Bronchial epithelial cell (primary cell): ENCODE results near the gene DYNC2I2. TPM values are rescaled to one million over a fixed set of nuclear protein-coding genes. Genes with fewer than 3 reads are reported as not detected.

Experiments used
- DNase-seq: peaks from one replicate; pipeline ENCODE4 v3.0.0-alpha.2; 2010; ENCODE audit warnings: low read depth
- FAIRE-seq: peaks from 2 replicates; lab custom pipeline; 2011; peaks lifted over from hg19 to GRCh38; lab: Jason Lieb, UNC
- H3K27me3 ChIP-seq: 2 replicates; pipeline ENCODE4 v1.5.1; 2011; ENCODE audit warnings: low read length; ENCODE audit not compliant: control insufficient read depth, insufficient read depth
- H3K36me3 ChIP-seq: 2 replicates; pipeline ENCODE4 v1.5.1; 2011; ENCODE audit warnings: low read length; ENCODE audit not compliant: control insufficient read depth, insufficient read depth
- H3K4me3 ChIP-seq: 2 replicates; pipeline ENCODE4 v1.5.1; 2011; ENCODE audit warnings: mild to moderate bottlenecking, low read depth, low read length, control low read depth
- total RNA-seq: library from RNA; depleted of rRNA; stranded (reverse); fragments of >200 nt; gene quantifications from 2 replicates; pipeline ENCODE4 v1.2.1, GENCODE V29; 2014
- TF ChIP-seq, protein P1 (sequence below): IDR thresholded peaks from 2 replicates; pipeline ENCODE4 v1.5.1; 2011; ENCODE audit warnings: mild to moderate bottlenecking, moderate library complexity, low read length, control low read depth, inconsistent platforms; ENCODE audit not compliant: insufficient read depth, severe bottlenecking

The DYNC2I2 gene
- total RNA-seq, result 27.4 and 33.7 TPM in 2 replicates

DNA sequence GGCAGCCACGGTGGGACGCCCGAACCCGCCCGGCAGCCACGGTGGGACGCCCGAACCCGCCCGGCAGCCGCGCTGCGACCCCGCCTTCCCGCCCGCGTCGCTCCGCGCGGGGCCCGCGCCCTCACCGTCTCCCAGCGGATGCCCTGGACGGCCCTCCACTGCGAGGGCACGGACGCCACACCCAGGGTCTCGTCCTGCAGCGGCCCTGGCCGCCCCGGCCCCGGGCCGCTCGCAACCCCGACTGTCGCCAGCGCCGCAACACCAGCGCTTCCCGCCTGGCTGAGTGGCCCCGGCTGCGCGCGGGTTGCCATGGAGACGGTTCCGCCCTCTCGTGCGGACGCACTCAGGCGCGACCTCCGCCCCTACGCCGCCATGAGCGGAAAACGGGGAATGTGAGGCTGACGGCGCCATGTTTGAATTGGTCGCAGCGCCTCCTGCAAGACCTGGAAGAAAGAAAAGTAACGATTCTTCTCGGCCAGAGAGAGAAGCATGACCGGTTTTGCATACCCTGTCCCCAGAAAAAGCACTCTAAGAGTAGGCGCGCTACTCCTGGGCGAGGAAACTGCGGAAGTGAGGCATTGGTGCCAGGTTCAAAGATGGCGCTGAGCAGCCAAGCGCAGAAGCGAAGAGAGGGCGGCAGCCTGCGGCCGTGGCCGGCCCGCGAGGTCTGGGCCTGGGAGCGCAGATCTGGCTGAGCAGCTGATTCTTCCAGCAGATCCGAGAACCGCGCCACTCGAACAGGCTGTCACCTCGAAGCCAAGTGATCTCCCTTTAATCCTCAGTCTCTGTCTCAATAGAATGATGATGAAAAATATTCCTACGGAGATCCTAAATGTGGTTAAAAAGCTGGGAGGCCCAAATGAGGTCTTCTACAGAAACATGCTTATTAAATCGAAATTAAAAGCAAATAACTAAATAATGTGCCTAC is at the start of gene DYNC2I2:
Gene DYNC2I2, minus strand, starts transcription at position 432 of the 928 bp plus-strand sequence. Its CDS starts 121 bp downstream, at position 311.
- FAIRE-seq, result no peak
- peak; percentile 84 for DNase-seq
- TF ChIP-seq, protein P1, sequence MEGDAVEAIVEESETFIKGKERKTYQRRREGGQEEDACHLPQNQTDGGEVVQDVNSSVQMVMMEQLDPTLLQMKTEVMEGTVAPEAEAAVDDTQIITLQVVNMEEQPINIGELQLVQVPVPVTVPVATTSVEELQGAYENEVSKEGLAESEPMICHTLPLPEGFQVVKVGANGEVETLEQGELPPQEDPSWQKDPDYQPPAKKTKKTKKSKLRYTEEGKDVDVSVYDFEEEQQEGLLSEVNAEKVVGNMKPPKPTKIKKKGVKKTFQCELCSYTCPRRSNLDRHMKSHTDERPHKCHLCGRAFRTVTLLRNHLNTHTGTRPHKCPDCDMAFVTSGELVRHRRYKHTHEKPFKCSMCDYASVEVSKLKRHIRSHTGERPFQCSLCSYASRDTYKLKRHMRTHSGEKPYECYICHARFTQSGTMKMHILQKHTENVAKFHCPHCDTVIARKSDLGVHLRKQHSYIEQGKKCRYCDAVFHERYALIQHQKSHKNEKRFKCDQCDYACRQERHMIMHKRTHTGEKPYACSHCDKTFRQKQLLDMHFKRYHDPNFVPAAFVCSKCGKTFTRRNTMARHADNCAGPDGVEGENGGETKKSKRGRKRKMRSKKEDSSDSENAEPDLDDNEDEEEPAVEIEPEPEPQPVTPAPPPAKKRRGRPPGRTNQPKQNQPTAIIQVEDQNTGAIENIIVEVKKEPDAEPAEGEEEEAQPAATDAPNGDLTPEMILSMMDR, result no peak

DNA sequence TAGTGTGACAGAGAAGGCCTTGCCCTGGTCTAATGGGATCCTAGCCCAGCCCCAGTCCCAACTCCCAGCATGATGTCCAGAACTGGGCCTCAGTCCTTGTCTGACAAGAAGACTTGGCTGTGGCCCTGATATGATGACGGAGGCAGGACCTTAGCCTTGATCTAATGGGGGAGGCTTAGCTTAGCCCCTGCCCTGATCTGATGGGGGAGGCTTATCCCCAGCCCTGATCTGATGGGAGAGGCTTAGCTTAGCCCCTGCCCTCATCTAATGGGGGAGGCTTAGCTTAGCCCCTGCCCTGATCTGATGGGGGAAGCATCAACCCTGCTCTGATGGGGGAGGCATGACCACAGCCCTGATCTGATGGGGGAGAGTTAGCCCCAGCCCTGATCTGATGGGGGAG is 49.4 kb upstream of the DYNC2I2 start:
- DNase-seq (no peak), FAIRE-seq (peak; percentile 18)
- TF ChIP-seq, protein P1, result no peak
- no peak overlapping the region for H3K4me3 ChIP-seq
- no peaks in the 10 kb centered on the region for H3K27me3 ChIP-seq
- H3K36me3 ChIP-seq, result no peaks in the 10 kb centered on the region

More for the DNA sequence above, at the start of gene DYNC2I2:
- Histone ChIP-seq H3K4me3 (peak within 1 kb of the TSS; percentile 61), H3K36me3 (no peaks in the 10 kb centered on the region), H3K27me3 (no peaks in the 10 kb centered on the region)

DNA sequence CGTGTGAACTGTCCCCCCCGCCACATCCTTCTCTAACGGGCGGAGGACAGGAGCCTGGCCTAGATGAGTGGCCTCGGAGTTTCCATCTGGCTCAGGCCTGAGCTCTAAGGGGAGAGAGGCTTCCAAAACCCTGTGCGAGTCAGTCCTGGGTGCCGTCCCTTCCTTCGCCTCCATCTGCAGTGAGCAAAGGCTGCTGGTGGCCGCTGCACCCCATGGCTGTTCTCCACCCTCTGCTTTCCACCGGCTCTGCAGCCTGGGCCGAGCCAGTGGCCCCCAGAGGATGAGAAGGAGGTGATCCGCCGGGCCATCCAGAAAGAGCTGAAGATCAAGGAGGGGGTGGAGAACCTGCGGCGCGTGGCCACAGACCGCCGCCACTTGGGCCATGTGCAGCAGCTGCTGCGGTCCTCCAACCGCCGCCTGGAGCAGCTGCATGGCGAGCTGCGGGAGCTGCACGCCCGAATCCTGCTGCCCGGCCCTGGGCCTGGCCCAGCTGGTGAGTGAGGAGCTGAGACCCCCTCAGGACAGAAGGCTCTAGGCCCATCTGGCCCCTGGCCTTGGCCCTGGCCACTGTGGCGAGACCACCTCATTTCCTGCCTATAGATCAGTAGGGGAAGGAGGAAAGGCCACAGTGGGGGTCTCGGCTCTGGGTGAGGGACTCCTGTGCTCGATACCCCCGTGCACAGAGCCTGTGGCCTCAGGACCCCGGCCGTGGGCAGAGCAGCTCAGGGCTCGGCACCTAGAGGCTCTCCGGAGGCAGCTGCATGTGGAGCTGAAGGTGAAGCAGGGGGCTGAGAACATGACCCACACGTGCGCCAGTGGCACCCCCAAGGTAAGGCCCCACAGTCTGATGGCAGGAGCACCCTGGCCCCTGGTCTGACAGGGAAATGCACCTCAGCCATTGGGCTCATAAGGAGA is 48.7 kb upstream of the DYNC2I2 start:
- Histone ChIP-seq H3K4me3 (no peak overlapping the region), H3K27me3 (no peaks in the 10 kb centered on the region), H3K36me3 (no peaks in the 10 kb centered on the region)
- TF ChIP-seq, protein P1, result no peak
- FAIRE-seq (no peak), DNase-seq (no peak)

DNA sequence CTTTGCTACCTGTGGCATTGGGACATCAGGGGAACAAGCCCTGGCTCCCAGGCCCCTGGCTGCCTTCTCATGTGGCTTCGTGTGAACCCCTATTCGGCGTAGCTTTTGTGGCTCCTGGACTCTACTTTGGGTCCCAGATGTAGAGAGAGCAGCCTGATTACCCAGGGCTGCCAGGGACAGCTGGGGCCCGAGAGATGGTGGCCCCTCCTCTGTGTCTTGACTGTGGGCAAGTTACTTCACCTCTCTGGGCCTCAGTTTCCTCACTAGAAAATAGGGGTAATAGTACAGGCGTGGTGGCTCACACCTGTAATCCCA is 47.7 kb upstream of the DYNC2I2 start:
- no peaks in the 10 kb centered on the region for H3K36me3 ChIP-seq
- TF ChIP-seq, protein P1, result no peak
- H3K4me3 ChIP-seq, result no peak overlapping the region
- no peaks in the 10 kb centered on the region for H3K27me3 ChIP-seq
- DNase-seq (no peak), FAIRE-seq (no peak)

DNA sequence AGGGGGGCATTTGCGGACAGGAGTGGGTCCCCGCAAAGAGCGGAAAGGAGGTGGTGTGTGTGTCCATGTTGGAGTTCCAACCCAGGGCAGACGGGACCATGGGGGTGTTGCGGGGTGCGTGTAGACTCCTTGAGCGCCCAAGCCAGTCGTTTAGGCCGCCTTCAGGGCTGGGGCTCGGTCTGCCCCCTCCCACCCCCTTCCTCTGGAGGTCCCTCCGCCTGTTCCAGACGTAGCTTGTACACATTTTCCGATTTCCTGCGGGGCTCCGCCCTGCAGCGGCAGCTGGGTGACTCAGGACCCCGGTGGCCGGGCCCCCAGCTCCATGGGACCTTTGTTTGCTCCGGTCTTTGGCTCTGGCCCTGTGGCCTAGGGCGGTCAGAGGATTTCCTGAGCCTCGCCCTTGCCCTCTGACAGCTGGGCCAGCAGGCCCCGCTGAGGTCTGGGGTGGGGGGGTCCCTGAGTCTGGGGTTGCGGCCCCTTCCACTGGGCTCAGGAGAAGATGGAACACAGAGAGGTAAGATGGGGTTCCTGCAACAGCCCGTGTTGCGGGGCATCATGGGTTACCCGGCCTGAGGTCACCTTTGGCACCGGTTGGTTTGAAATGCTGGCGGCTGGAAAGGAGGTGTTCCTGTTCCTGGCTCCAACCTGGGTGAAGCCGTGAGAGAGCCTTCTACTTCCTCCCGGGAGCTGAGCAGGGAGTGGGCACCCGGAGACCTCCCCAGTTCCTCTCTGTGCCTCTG is 47.1 kb upstream of the DYNC2I2 start:
- FAIRE-seq (no peak), DNase-seq (no peak)
- H3K4me3 ChIP-seq, result no peak overlapping the region
- no peaks in the 10 kb centered on the region for H3K36me3 ChIP-seq
- H3K27me3 ChIP-seq, result no peaks in the 10 kb centered on the region
- TF ChIP-seq, protein P1, result no peak
